Muscle of leg (tissue), 11 donors: ENCODE measurements around the gene NOS1AP. TPM values are rescaled to one million over a fixed set of nuclear protein-coding genes. Genes with fewer than 3 reads are reported as not detected.

Source experiments
- DNase-seq: peaks from one replicate; pipeline ENCODE4 v3.0.0; 2013
- H3K27ac ChIP-seq: one replicate; pipeline ENCODE4 v1.5.1; 2013; ENCODE audit warnings: mild to moderate bottlenecking, low read length, control low read depth
- H3K27me3 ChIP-seq: one replicate; pipeline ENCODE4 v1.6.1; 2013; ENCODE audit warnings: low read length; ENCODE audit not compliant: control insufficient read depth, insufficient read depth
- H3K36me3 ChIP-seq: one replicate; pipeline ENCODE4 v1.6.1; 2013; ENCODE audit warnings: low read length; ENCODE audit not compliant: control insufficient read depth, insufficient read depth
- H3K4me1 ChIP-seq: one replicate; pipeline ENCODE4 v1.6.1; 2013; ENCODE audit warnings: low read length; ENCODE audit not compliant: control insufficient read depth, insufficient read depth
- H3K4me3 ChIP-seq: one replicate; pipeline ENCODE4 v1.5.1; 2013; ENCODE audit warnings: low read length, control low read depth
- H3K9me3 ChIP-seq: replicated peaks from 2 replicates; pipeline ENCODE4 v1.6.1; 2013; ENCODE audit warnings: low read depth, low read length; ENCODE audit not compliant: control insufficient read depth
- WGBS: methylation state at CpG from one replicate; pipeline ENCODE4 v1.1.5; 2013; ENCODE audit warnings: missing lambda C conversion rate; ENCODE audit not compliant: insufficient coverage; 5-methylcytosine and 5-hydroxymethylcytosine counted together
- polyA plus RNA-seq, 8 donors: library from polyadenylated mRNA; unstranded; fragments of 120-200 nt; gene quantifications; one replicate each; pipeline versions ENCODE4 v1.2.1 to v1.2.3, GENCODE V29; 2013; ENCODE audit warnings: inconsistent platforms in 1 of 8, low replicate concordance in 1 of 8; ENCODE audit not compliant: insufficient read length in 8 of 8, insufficient read depth in 1 of 8
- total RNA-seq: library from RNA; stranded (reverse); fragments of 120-200 nt; gene quantifications from one replicate; pipeline ENCODE4 v1.2.4, GENCODE V29; 2013

The NOS1AP gene
- total and polyA plus RNA-seq, 9 donors = 0.40 to 1.8 (median 0.88) TPM

DNA sequence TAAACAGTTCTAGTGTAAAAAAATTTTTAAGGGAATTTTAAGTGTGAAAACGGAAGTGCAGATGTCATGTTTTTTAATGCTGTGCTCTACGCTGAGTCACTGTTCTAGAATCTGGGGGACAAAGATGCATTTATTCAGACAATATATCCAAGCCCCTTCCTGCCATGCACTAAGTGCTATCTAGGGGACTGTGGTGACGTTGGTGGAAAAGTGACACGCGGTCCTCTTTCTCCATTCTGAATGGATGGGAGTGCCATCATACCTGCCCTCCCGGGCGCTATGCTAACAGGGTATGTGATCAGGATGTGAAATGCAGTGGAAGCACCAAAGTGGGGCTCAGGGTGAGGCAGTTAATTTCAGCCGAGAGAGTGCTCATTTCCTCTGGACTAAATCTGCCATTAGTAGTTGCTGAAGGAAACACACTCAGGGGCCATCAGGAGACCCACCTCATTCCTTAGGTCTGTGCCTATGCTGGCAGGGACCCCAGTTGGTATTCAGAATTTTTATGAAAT lies 318.6 kb downstream of the NOS1AP start:
- no peaks in the 10 kb centered on the region for H3K36me3 ChIP-seq
- no peak overlapping the region for H3K4me3 ChIP-seq
- no peak overlapping the region for H3K27ac ChIP-seq
- peaks cover 2% of the 10 kb centered on the region for H3K27me3 ChIP-seq
- no peaks in the 10 kb centered on the region for H3K9me3 ChIP-seq
- H3K4me1 ChIP-seq = peaks cover 16% of the 10 kb centered on the region
- DNase-seq = no peak
- 85% methylated on average over 5 of the region's 8 CpGs for WGBS

DNA sequence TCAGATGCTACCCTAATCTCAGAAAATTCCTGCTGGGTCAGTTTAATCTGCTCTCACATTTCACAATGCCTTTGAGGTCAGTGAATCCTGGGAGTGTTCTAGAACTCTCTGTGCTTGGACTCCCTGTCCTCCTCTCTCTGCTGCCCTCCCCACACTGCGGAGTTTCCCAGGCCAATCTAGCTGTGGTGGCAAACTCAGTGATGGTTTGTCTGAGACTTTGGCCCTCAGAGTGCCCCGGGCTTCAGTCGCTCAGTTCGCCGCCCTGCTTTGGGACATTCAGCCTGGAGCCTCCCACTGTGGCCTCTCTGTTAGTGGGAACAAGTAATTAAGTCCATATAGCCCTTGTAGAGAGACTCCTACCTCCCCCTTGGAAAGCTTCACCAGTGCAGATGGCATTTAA lies 319.1 kb downstream of the NOS1AP start:
- Histone ChIP-seq H3K27me3 (peaks cover 2% of the 10 kb centered on the region), H3K4me3 (no peak overlapping the region), H3K9me3 (no peaks in the 10 kb centered on the region), H3K27ac (no peak overlapping the region), H3K36me3 (no peaks in the 10 kb centered on the region), H3K4me1 (peaks cover 16% of the 10 kb centered on the region)
- WGBS = 68% methylated on average over 4 of the region's 5 CpGs
- DNase-seq = no peak

DNA sequence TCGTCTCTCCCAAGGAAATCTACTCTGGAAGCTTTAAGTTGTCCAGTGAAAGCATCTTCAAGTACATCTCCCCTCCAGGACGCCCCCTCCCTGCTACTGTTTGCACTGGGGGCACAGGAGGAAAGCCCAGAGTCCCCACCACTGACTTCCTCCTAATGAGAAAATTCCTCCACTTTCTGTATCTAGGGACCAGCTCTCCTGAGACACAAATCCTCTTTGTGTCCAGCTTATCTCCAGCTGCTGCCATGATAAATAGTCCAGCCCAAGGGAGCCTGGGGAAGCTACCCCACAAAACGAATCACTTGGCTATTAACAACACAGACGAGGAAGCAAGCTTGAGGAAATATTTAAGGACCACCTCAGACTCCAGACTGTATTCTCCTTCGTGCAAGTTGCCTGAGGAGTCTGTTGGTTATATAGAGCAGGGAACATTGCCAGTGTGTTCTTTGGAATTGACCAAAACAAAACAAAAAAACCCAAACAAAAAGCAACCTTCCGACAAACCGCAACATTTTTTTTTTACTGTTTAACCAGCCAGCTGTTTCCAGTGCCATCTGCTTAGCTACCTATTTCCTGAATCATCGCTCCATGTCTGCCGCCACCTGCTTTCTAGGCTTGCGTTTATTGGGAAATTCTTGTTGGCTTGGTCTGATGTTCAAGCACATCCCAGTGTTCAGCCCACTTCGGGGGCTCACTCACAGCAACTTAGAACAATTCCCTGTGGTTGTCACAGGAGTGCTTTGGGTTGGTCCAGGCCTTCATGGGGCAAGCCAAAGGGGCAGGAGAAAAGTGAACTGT lies 319.7 kb downstream of the NOS1AP start:
- peak; percentile 14 for DNase-seq
- Histone ChIP-seq H3K4me1 (peaks cover 16% of the 10 kb centered on the region), H3K27ac (no peak overlapping the region), H3K9me3 (no peaks in the 10 kb centered on the region), H3K36me3 (no peaks in the 10 kb centered on the region), H3K4me3 (no peak overlapping the region), H3K27me3 (peaks cover 2% of the 10 kb centered on the region)
- WGBS = 56% methylated on average over 7 of the region's 11 CpGs

DNA sequence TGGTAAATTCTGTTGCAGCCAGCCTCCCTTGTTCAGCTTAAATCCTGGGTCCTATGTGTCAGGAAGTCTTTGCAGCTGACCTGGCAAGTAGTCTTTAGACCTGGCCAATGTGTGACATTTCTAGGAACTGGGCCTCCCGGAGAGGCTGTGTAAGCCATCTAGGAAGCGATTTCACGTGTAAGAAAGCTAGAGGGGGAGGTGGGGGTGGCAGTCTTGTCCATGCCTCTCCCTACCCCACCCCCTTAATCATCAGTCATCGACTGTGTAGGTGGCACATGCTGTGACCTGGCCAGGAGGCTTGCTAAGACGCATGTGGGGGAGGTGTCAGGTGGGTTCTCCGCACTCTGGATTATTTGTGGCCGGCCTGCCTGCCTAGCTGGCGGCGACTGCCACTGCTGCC lies 320.5 kb downstream of the NOS1AP start:
- H3K9me3 ChIP-seq = no peaks in the 10 kb centered on the region
- H3K27ac ChIP-seq = no peak overlapping the region
- no peak overlapping the region for H3K4me3 ChIP-seq
- peaks cover 16% of the 10 kb centered on the region for H3K4me1 ChIP-seq
- WGBS = 62% methylated on average over 6 of the region's 9 CpGs
- peaks cover 4% of the 10 kb centered on the region for H3K27me3 ChIP-seq
- DNase-seq = peak; percentile 20
- no peaks in the 10 kb centered on the region for H3K36me3 ChIP-seq

DNA sequence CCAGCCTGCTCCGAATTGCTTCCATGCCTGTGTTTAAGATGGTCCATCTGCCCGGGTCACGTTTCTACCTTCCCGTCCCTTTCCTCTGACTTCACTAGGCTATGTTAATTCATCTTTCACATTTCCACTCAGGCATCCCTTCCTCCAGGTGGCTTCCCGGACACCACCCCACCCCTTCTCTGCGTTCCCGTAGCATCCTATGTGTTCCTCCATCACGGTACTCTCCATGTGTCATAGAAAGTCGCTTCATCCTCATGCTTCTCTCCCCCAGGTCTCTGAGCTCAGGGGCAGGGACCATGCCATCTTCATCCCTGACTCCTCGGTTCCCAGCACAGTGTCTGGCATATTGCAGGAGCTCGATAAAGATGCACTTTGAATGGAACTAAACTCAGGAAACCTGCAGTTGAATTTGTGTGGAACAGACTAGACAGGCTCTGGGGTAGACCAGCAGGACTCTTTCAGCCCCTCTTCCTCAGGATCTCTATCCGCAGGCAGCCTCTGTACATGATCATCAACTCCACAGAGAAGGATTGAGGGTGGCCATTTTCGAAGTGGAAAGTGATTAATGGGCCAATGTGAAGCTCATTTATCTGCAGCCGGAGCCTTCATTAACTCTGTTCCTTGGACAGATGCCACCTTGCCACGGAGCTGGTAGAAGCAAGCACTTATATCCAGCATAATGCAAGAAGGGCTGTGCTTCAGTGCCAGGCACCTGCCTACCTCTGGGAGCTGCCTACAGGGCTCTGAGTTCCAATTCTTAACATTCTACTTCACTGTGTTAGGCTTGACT lies 321.1 kb downstream of the NOS1AP start:
- H3K36me3 ChIP-seq = no peaks in the 10 kb centered on the region
- 68% methylated on average over 13 of the region's 15 CpGs for WGBS
- peaks cover 16% of the 10 kb centered on the region for H3K4me1 ChIP-seq
- H3K27ac ChIP-seq = no peak overlapping the region
- H3K4me3 ChIP-seq = no peak overlapping the region
- peaks cover 4% of the 10 kb centered on the region for H3K27me3 ChIP-seq
- no peak for DNase-seq
- H3K9me3 ChIP-seq = no peaks in the 10 kb centered on the region

DNA sequence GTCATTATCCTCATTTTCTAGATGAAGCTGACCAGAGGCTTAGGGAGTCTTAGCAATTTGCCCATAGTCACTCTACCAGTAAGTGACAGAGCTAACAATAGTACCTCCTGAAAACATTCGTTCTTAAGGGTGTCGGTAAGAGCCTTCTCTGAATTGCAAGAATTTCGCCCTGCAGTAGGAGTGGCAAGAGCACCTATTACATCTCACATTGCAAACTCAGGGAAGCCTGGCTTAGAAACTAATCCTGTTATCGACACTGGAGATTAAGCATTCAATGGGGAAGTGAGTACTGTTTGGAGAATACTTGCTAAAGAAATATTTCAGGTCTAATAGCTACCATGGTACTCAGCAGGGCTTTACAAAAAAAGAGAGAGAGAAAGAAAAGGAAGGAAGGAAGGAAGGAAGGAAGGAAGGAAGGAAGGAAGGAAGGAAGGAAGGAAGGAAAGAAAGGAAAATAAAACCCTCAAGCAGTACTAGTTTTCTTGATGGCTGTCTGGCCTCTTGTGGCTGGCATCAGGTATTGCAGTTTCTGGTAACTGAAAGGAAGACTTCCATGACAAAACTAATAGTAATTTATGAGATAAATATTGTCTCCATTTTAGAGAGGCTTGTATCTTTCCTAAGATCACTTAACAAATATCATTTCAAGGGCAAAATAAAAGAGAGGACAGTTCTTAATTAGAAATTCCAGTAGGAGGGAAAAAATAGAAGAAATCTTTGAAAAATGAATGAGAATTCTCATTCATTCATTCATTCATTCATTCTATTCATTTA lies 322.5 kb downstream of the NOS1AP start:
- no peaks in the 10 kb centered on the region for H3K36me3 ChIP-seq
- H3K9me3 ChIP-seq = no peaks in the 10 kb centered on the region
- DNase-seq = peak; percentile 59
- no peak overlapping the region for H3K27ac ChIP-seq
- peaks cover 7% of the 10 kb centered on the region for H3K27me3 ChIP-seq
- H3K4me1 ChIP-seq = peaks cover 16% of the 10 kb centered on the region
- no CpG with 5 or more reads among the region's 4 CpGs for WGBS
- H3K4me3 ChIP-seq = no peak overlapping the region

DNA sequence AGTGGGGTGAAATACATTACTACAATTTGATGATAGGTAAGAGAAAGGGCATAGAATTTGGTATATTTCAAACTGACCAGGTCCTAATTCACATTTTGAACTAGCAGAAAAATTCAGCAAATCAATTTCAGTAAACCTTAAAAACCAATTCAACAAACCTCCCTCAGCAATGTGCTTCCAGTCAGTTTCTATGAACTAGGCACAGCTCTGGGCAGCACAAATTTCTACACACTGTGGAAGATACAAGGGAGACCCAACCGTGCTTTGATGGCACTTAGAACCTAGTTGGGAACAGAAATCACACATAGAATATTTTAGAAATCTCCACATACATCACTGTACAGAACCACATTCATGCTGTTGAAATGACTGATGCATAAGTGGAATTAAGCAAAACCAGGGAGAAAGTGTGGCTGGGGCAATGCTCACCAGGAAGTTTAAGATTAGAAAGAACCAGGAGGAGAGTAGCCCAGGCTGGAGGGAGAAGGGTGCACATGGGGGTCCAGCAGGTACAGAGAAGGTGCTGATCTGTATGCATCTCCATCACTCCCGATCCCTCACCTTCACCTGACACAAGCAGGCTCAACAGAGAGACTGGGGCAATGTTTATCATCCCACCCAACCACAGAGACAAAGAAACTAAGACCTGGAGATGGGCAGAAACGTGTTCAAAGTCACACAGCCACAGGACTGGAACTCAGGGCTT lies 326.9 kb downstream of the NOS1AP start:
- DNase-seq = no peak
- no peaks in the 10 kb centered on the region for H3K9me3 ChIP-seq
- H3K4me1 ChIP-seq = peaks cover 2% of the 10 kb centered on the region
- no CpG with 5 or more reads among the region's 3 CpGs for WGBS
- H3K36me3 ChIP-seq = no peaks in the 10 kb centered on the region
- peaks cover 8% of the 10 kb centered on the region for H3K27me3 ChIP-seq
- H3K27ac ChIP-seq = no peak overlapping the region
- H3K4me3 ChIP-seq = no peak overlapping the region

DNA sequence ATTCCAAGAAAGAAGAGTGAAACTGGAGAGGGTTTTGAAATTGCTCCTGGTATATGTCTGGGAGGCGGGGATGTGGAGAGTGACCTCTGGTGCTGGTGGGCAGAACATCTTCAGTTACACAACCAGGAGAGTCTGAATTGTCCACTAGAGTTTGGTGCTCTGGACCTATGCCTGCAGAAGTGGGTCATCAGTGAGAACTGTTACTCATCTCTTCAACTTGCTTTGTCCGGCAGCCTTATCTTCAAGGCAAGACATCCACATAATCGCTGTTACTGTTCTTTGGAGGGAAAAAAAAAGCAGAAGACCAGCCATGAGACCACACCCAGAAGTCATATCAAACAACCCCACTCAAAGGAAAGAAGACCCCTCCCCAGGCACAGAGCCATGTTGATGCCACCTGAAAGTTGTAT lies 327.6 kb downstream of the NOS1AP start:
- Histone ChIP-seq H3K27ac (no peak overlapping the region), H3K4me3 (no peak overlapping the region), H3K36me3 (no peaks in the 10 kb centered on the region), H3K4me1 (no peaks in the 10 kb centered on the region), H3K9me3 (no peaks in the 10 kb centered on the region), H3K27me3 (peaks cover 8% of the 10 kb centered on the region)
- WGBS = no CpG with 5 or more reads among the region's 3 CpGs
- DNase-seq = no peak

DNA sequence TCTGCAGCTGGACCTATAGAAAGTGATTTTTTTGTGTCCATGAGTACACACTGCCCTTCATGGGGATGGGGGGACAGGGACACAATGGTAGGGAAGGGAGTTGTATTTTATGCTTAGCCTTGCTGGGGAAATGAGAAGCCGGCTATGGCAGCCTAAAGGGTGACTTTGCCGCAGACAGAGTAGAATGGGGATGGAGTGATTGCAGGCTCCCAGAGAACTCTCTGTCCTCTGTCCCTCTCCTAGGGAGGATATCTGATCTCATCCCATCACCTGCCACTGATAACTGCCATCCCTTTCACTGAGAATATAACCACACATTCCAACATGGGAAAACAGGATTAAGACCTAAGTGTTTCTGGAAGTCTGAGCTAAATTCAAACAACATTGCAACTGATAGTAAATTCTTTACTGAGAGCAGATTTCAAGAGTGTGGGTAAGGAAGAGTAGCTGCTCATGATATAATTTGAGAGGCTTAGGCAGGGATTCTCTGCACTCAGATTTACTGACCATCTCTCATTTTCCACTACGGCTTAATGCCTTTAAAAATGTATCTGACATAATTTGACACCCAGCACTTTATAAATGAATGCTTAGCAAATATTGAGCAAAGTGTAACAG lies 328.6 kb downstream of the NOS1AP start:
- DNase-seq = no peak
- H3K36me3 ChIP-seq = no peaks in the 10 kb centered on the region
- no peak overlapping the region for H3K27ac ChIP-seq
- no peak overlapping the region for H3K4me3 ChIP-seq
- H3K9me3 ChIP-seq = no peaks in the 10 kb centered on the region
- H3K4me1 ChIP-seq = no peaks in the 10 kb centered on the region
- no CpG with 5 or more reads among the region's 3 CpGs for WGBS
- H3K27me3 ChIP-seq = peaks cover 8% of the 10 kb centered on the region
